Mucosa of descending colon (tissue), 3 donors: ENCODE data around the gene GLIS1. TPM values are rescaled to one million over a fixed set of nuclear protein-coding genes. Genes with fewer than 3 reads are reported as not detected.

Source experiments
- ATAC-seq: fragments of 200-7000 bp; cut with Tn5 transposase; one replicate; pipeline ENCODE4 v1.9.1; 2020; ENCODE audit warnings: mild to moderate bottlenecking, moderate library complexity
- DNase-seq, 3 donors: peaks; one replicate each; pipeline ENCODE4 v3.0.0-alpha.2; 2020
- H3K36me3 ChIP-seq: fragments of 200-600 bp; one replicate; pipeline ENCODE4 v1.8.0; 2021; ENCODE audit warnings: low read depth, mild to moderate bottlenecking
- H3K4me1 ChIP-seq: fragments of 200-600 bp; one replicate; pipeline ENCODE4 v1.8.0; 2021; ENCODE audit warnings: low read depth, mild to moderate bottlenecking
- H3K4me3 ChIP-seq: fragments of 200-600 bp; one replicate; pipeline ENCODE4 v1.8.0; 2021; ENCODE audit warnings: mild to moderate bottlenecking
- H3K9me3 ChIP-seq: fragments of 200-600 bp; one replicate; pipeline ENCODE4 v1.8.0; 2021; ENCODE audit warnings: mild to moderate bottlenecking
- CTCF ChIP-seq: fragments of 200-600 bp; IDR thresholded peaks from one replicate; pipeline ENCODE4 v1.8.0; 2022; ENCODE audit warnings: antibody characterized with exemption, mild to moderate bottlenecking
- intact Hi-C, 2 donors: fragments of 100-400 bp; cut with DNase I in 1 of 2; cut with micrococcal nuclease in 1 of 2; formaldehyde crosslinking; loops; one replicate each; pipeline versions ENCODE4 v1.11.0 to v1.11.1; 2022; cut with DNase I, micrococcal nuclease
- total RNA-seq, 3 donors: library from RNA; stranded (reverse); fragmentation: NEBNext Ultra II Directional in 2 of 3; extraction: Animal tissue kit (Norgen Biotek cat#: 25700) in 2 of 3; gene quantifications; one replicate each; pipeline versions ENCODE4 v1.2.1 to v1.2.4, GENCODE V29; 2021 to 2023
- donor health status: DM: no; HTN: no; CAD: no; lungs with moderate emphysema.
- donor health status: DM: no; HTN: no; CAD: no.
- donor health status: DM: no; HTN: yes; CAD: no.

Gene GLIS1
- total RNA-seq, 3 donors from 2014 or later: 0.09 to 0.24 (median 0.14) TPM

GRCh38 chr1:53616511-53616910 lies 122.5 kb downstream of the GLIS1 start:
- no peaks in the 10 kb centered on the region for H3K9me3 ChIP-seq
- H3K4me1 ChIP-seq: no peaks in the 10 kb centered on the region
- no peak overlapping the region for H3K4me3 ChIP-seq
- H3K36me3 ChIP-seq: no peaks in the 10 kb centered on the region
- no peak for TF ChIP-seq CTCF
- intact Hi-C loops: no loop called here
- no peak for ATAC-seq
- DNase-seq: no peak

GRCh38 chr1:53615101-53615500 lies 123.9 kb downstream of the GLIS1 start:
- no peak overlapping the region for H3K4me3 ChIP-seq
- no peaks in the 10 kb centered on the region for H3K36me3 ChIP-seq
- DNase-seq (no peak), ATAC-seq (no peak)
- TF ChIP-seq CTCF: no peak
- intact Hi-C loops: no loop called here
- H3K4me1 ChIP-seq: no peaks in the 10 kb centered on the region
- H3K9me3 ChIP-seq: peaks cover 9% of the 10 kb centered on the region

GRCh38 chr1:53614231-53615021 lies 124.5 kb downstream of the GLIS1 start:
- Histone ChIP-seq H3K4me3 (no peak overlapping the region), H3K36me3 (no peaks in the 10 kb centered on the region), H3K9me3 (peaks cover 9% of the 10 kb centered on the region), H3K4me1 (no peaks in the 10 kb centered on the region)
- intact Hi-C loops: no loop called here
- ATAC-seq (no peak), DNase-seq (no peak)
- no peak for TF ChIP-seq CTCF

GRCh38 chr1:53608676-53609075 lies 130.3 kb downstream of the GLIS1 start:
- DNase-seq (no peak), ATAC-seq (no peak)
- TF ChIP-seq CTCF: no peak
- H3K36me3 ChIP-seq: no peaks in the 10 kb centered on the region
- intact Hi-C loops: no loop called here
- H3K9me3 ChIP-seq: peaks cover 9% of the 10 kb centered on the region
- H3K4me1 ChIP-seq: no peaks in the 10 kb centered on the region
- no peak overlapping the region for H3K4me3 ChIP-seq

- no peak overlapping the region for H3K4me3 ChIP-seq
- DNase-seq (no peak), ATAC-seq (no peak)
- no peaks in the 10 kb centered on the region for H3K4me1 ChIP-seq
- no peaks in the 10 kb centered on the region for H3K36me3 ChIP-seq
- peaks cover 9% of the 10 kb centered on the region for H3K9me3 ChIP-seq
- intact Hi-C loops: no loop called here
- no peak for TF ChIP-seq CTCF
These were observed 130.9 kb downstream of the GLIS1 start for GRCh38 chr1:53608071-53608470.

GRCh38 chr1:53606651-53607051 lies 132.3 kb downstream of the GLIS1 start:
- no peak for DNase-seq
- Histone ChIP-seq H3K4me1 (no peaks in the 10 kb centered on the region), H3K9me3 (peaks cover 9% of the 10 kb centered on the region), H3K4me3 (no peak overlapping the region), H3K36me3 (no peaks in the 10 kb centered on the region)
- no peak for TF ChIP-seq CTCF
- no peak for ATAC-seq
- intact Hi-C loops: no loop called here
